Progenitor cell of endocrine pancreas (in vitro differentiated cells): ENCODE results near the gene SPSB3. TPM values are rescaled to one million over a fixed set of nuclear protein-coding genes. Genes with fewer than 3 reads are reported as not detected.

Source experiments
- DNase-seq: peaks from one replicate; pipeline ENCODE4 v3.0.0; 2021; ENCODE audit warnings: low spot score; ENCODE audit not compliant: unreplicated experiment
- H3K27ac Mint-ChIP-seq: 2 replicates; pipeline ENCODE4 v1.8.0; 2021; ENCODE audit warnings: mild to moderate bottlenecking, moderate library complexity, mixed read lengths
- H3K27me3 Mint-ChIP-seq: 2 replicates; pipeline ENCODE4 v1.8.0; 2021; ENCODE audit warnings: mixed read lengths
- H3K36me3 Mint-ChIP-seq: 2 replicates; pipeline ENCODE4 v1.8.0; 2022; ENCODE audit warnings: mixed read lengths; ENCODE audit not compliant: insufficient read depth
- H3K4me1 Mint-ChIP-seq: 2 replicates; pipeline ENCODE4 v1.8.0; 2021; ENCODE audit warnings: low read depth, mixed read lengths
- H3K4me3 Mint-ChIP-seq: 2 replicates; pipeline ENCODE4 v1.8.0; 2021; ENCODE audit warnings: low read depth, mild to moderate bottlenecking, moderate library complexity, mixed read lengths
- H3K9me3 Mint-ChIP-seq: 2 replicates; pipeline ENCODE4 v1.8.0; 2021; ENCODE audit warnings: low read depth, mixed read lengths
- CTCF ChIP-seq: fragments of 200-600 bp; sonication (generic); IDR thresholded peaks from one replicate; pipeline ENCODE4 v1.5.0; 2021; ENCODE audit warnings: antibody characterized with exemption, mild to moderate bottlenecking; ENCODE audit not compliant: unreplicated experiment
- total RNA-seq: library from RNA; stranded (reverse); gene quantifications from 2 replicates; pipeline ENCODE4 v1.2.1, GENCODE V29; 2021

SPSB3 gene
- total RNA-seq, 1 donor from 2014 or later: 47.8 TPM

GRCh38 chr16:1812732-1813163 is 30.4 kb upstream of the SPSB3 start:
- Mint-ChIP-seq H3K9me3 (no peaks in the 10 kb centered on the region), H3K27me3 (no peaks in the 10 kb centered on the region), H3K36me3 (peaks cover 18% of the 10 kb centered on the region), H3K27ac (no peak overlapping the region), H3K4me1 (no peaks in the 10 kb centered on the region), H3K4me3 (no peak overlapping the region)
- DNase-seq: no peak
- peak; percentile 54 for TF ChIP-seq CTCF

DNA sequence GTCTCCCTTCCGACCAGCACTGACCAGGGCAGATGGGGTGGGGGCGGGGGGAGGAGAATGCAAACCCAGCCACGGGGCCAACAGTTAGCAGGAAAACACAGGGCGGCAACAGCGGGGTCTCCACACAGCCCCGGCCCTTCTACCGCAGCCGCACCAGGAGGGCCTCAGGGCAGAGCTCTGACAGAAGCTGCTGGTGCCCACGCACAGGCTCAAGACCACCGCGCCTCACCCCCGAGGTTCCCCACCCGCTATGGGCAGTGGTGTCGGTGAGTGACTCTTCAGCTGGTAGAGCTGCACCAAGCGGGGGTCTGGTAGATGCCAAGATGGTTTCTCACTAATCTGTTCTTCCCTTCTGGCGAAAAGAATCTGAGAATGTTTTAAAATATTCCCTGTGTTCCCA is 28.2 kb upstream of the SPSB3 start:
- Mint-ChIP-seq H3K27me3 (no peaks in the 10 kb centered on the region), H3K27ac (no peak overlapping the region), H3K4me3 (no peak overlapping the region), H3K36me3 (peaks cover 33% of the 10 kb centered on the region), H3K9me3 (no peaks in the 10 kb centered on the region), H3K4me1 (no peaks in the 10 kb centered on the region)
- DNase-seq: no peak
- TF ChIP-seq CTCF: no peak

DNA sequence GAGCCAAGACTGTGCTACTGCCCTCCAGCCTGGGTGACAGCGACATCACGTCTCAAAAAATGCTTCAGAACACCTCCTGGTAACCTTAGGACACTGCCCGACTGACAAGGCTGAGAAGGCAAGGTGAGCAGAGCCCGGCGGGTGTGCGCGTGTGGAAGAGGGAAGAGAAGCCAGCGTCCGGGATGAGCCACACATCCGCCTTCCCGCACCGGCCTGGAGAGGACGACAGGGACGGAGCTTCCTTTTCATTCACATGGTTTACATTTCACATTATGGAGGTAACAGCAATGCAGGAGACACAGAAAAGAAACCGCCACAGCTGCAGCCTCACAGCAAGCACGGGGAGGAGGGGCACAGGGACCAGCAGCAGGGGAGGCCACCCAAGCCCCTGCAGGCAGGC is 27.7 kb upstream of the SPSB3 start:
- H3K9me3 Mint-ChIP-seq: no peaks in the 10 kb centered on the region
- TF ChIP-seq CTCF: no peak
- H3K36me3 Mint-ChIP-seq: peaks cover 31% of the 10 kb centered on the region
- no peak overlapping the region for H3K4me3 Mint-ChIP-seq
- H3K27ac Mint-ChIP-seq: no peak overlapping the region
- H3K27me3 Mint-ChIP-seq: no peaks in the 10 kb centered on the region
- H3K4me1 Mint-ChIP-seq: no peaks in the 10 kb centered on the region
- no peak for DNase-seq

- H3K4me1 Mint-ChIP-seq: no peaks in the 10 kb centered on the region
- no peak for DNase-seq
- H3K36me3 Mint-ChIP-seq: peaks cover 29% of the 10 kb centered on the region
- H3K4me3 Mint-ChIP-seq: no peak overlapping the region
- H3K9me3 Mint-ChIP-seq: no peaks in the 10 kb centered on the region
- no peaks in the 10 kb centered on the region for H3K27me3 Mint-ChIP-seq
- H3K27ac Mint-ChIP-seq: no peak overlapping the region
- TF ChIP-seq CTCF: no peak
These were observed 27.0 kb upstream of the SPSB3 start for GRCh38 chr16:1809281-1809801.

- TF ChIP-seq CTCF: no peak
- Mint-ChIP-seq H3K4me3 (no peak overlapping the region), H3K36me3 (peaks cover 27% of the 10 kb centered on the region), H3K27me3 (no peaks in the 10 kb centered on the region), H3K9me3 (no peaks in the 10 kb centered on the region), H3K4me1 (no peaks in the 10 kb centered on the region), H3K27ac (no peak overlapping the region)
- DNase-seq: no peak
These were observed 26.3 kb upstream of the SPSB3 start for GRCh38 chr16:1808691-1809090.
